B cell (primary cell): ENCODE results near the gene EFCAB12.

Experiments
- EZH2 ChIP-seq: IDR thresholded peaks from 2 replicates; pipeline ENCODE4 v1.6.1; 2012; ENCODE audit warnings: borderline replicate concordance, low read depth, mild to moderate bottlenecking, moderate library complexity, low read length; ENCODE audit not compliant: insufficient read depth, poor library complexity, severe bottlenecking
- TF ChIP-seq, protein P1 (sequence below): fragments of 200-600 bp; IDR thresholded peaks from one replicate; pipeline ENCODE4 v1.8.0; 2022; ENCODE audit warnings: antibody characterized with exemption, mild to moderate bottlenecking

GRCh38 chr3:129476586-129476985 is 48.1 kb upstream of the EFCAB12 start:
- TF ChIP-seq, protein P1, sequence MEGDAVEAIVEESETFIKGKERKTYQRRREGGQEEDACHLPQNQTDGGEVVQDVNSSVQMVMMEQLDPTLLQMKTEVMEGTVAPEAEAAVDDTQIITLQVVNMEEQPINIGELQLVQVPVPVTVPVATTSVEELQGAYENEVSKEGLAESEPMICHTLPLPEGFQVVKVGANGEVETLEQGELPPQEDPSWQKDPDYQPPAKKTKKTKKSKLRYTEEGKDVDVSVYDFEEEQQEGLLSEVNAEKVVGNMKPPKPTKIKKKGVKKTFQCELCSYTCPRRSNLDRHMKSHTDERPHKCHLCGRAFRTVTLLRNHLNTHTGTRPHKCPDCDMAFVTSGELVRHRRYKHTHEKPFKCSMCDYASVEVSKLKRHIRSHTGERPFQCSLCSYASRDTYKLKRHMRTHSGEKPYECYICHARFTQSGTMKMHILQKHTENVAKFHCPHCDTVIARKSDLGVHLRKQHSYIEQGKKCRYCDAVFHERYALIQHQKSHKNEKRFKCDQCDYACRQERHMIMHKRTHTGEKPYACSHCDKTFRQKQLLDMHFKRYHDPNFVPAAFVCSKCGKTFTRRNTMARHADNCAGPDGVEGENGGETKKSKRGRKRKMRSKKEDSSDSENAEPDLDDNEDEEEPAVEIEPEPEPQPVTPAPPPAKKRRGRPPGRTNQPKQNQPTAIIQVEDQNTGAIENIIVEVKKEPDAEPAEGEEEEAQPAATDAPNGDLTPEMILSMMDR, result no peak
- TF ChIP-seq EZH2, result no peak
